Measurements from ENCODE around the gene RFX7.

RFX7 gene

GRCh38 chr15:56244038-56244810 is 545 bp upstream of the RFX7 start:
- DNase-seq (ENCODE audit: low read depth in 2 of 2): peak; percentile 46 to 53

- DNase-seq (ENCODE audit: low read depth in 2 of 2): no peak
Observed at GRCh38 chr15:56242576-56243162, 1.0 kb downstream of the RFX7 start.

DNA sequence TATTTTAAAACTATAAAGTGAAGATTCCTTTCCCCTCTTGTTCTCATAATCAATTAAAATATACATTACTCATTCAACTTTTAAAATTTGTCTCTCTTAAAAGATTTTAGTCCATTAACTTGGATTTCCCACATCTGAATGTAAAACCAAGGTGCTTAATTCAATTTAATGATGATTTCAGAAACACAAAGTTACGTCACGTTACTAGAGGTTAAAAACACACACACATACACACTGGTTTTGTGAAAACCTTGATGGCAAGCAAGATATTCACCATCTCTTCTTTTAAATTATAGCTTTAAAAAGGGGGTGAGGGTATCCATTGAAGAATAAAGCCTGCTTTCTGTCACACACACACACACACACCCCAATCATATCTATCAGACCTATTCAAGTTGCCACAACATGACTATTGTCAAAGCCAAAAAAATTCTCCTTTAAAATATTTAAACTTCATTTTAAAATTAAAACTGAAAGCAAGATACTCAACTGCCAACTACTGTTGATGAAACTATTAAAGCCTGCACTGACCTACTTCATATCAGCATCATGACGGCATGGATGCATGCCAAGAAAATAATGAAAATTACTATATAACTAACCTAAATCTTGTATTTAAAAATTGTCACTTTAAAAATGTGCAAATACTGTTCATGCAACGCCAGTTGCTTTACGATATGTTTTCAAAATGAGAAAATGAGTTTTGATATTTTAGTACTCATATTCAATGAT is 2.1 kb downstream of the RFX7 start:
- no peak for DNase-seq (ENCODE audit: low read depth in 2 of 2)

DNA sequence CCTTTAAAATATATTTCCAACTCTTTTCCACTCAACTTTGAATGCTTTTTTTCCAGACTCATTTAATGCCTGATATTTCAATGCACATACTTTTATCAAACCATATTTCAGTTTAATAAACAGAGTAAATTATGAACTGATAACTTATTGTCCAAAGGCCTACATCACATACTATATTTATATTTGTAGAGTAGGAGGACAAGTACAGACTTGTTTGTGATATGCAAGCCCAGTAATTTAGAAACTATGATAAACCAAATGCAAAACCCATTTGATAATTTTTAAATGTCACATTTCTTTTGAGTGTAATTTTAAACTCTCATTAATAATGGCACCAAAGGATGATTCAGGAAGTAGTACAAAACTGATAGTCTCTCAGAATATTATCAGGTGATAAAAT is 3.3 kb downstream of the RFX7 start:
- DNase-seq (ENCODE audit: low read depth in 2 of 2): no peak

DNA sequence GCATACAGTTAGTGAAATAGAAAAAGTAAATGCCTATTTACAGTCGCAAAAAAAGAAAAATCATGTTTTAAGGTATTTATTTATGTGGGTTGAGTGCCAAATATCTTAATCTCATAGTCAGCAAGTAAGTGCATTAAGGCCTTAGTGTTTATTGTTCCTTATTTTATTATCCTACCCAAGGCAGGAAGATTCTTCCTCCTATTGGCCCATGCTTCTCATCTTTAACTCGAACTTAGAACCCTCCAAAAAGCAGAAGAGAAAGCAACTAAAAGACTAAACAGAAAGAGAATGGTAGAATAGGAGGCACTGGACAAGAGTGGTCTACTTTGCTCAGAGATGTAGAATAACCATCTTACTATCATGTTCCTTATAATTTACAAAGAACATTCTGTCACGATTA is 7.5 kb downstream of the RFX7 start:
- DNase-seq (ENCODE audit: low read depth in 2 of 2): no peak

GRCh38 chr15:56234804-56235203 is 8.9 kb downstream of the RFX7 start:
- DNase-seq (ENCODE audit: low read depth in 2 of 2): no peak

- no peak for DNase-seq (ENCODE audit: low read depth in 2 of 2)
Observed at GRCh38 chr15:56233549-56233948, 10.1 kb downstream of the RFX7 start.

DNA sequence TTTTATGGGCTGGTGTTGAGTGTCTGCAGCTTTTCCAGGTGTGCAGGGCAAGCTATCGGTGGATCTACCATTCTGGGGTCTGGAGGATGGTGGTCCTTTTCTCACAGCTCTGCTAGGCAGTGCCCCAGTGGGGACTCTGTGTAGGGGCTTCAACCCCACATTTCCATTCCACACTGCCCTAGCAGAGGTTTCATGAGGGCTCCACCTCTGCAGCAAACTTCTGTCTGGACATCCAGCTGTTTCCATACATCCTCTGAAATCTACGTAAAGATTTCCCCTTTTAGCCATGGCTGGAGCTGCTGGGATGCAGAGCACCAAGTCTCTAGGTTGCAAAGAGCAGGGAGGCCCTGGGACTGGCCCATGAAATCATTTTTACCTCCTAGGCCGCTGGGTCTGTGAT is 11.6 kb downstream of the RFX7 start:
- no peak for DNase-seq (ENCODE audit: low read depth in 2 of 2)

GRCh38 chr15:56228854-56229253 is 14.8 kb downstream of the RFX7 start:
- DNase-seq (ENCODE audit: low read depth in 2 of 2): no peak

DNA sequence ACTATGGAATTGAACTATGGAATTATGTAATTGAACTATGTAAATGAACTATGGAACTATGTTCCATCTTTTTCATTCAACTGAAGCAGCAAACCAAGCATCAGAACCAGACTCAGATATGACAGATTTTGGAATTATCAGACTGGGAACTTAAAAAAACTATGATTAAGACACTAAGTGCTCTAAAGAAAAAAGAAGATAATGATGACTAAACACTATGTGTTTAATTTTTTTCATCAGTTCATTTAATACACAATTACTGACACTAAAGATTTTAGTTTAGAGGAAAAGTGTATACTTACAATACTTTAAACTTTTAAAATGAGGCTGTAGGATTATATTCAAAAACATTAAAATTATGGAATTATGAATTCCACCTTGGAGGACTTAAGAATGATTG is 15.3 kb downstream of the RFX7 start:
- DNase-seq (ENCODE audit: low read depth in 2 of 2): no peak

- no peak for DNase-seq (ENCODE audit: low read depth in 2 of 2)
Observed at GRCh38 chr15:56227780-56228179, 15.9 kb downstream of the RFX7 start.

GRCh38 chr15:56227306-56227705 is 16.4 kb downstream of the RFX7 start:
- DNase-seq (ENCODE audit: low read depth in 2 of 2): no peak

GRCh38 chr15:56225520-56225919 is 18.2 kb downstream of the RFX7 start:
- no peak for DNase-seq (ENCODE audit: low read depth in 2 of 2)

- DNase-seq (ENCODE audit: low read depth in 2 of 2): no peak
Observed at GRCh38 chr15:56222302-56222701, 21.4 kb downstream of the RFX7 start.

GRCh38 chr15:56217341-56217740 is 26.3 kb downstream of the RFX7 start:
- DNase-seq (ENCODE audit: low read depth in 2 of 2): no peak

DNA sequence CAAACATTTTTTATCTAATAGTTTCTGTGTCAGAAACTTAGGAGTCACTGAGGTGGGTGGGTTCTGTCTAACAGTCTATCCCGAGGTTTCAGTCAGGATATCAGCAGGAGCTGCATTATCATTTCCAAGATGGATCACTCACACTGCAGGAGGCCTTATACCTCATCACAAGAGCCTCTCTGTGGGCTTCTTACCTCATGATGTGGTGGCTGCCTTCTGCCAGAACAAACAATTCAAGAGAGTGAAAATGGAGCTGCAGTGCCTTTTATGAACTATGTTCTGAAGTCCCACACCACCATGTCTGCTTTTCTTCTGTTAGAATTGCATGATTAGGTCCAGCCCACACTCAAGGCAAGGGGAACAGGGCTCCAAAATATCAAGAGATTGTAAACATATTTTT is 27.9 kb downstream of the RFX7 start:
- DNase-seq (ENCODE audit: low read depth in 2 of 2): peak; percentile 36 to 54

DNA sequence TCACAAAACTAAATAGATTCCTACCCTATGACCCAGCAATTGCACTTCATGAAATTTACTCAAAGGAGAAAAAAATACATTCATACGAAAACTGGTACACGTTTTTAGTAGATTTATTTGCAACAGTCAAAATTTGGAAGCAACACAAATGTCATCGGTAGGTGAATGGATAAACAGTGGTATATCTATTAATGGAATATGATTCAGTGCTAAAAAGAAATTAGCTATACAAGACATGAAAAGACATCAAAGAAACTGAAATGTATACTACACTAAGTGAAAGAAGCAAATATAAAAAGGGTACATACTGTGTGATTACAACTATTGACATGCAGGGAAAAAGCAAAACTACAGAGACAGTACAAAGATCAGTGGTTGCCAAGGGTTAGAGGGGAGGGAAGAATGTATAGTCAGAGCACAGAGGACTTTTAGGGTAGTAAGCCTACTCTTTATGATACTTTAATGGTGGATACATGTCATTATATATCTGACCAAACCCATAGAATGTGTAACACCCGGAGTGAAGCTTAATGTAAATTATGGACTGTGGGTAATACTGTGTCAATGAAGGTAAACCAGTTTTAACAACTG is 31.6 kb downstream of the RFX7 start:
- DNase-seq (ENCODE audit: low read depth in 2 of 2): no peak

- DNase-seq (ENCODE audit: low read depth in 2 of 2): no peak
Observed at GRCh38 chr15:56211064-56211463, 32.6 kb downstream of the RFX7 start.

DNA sequence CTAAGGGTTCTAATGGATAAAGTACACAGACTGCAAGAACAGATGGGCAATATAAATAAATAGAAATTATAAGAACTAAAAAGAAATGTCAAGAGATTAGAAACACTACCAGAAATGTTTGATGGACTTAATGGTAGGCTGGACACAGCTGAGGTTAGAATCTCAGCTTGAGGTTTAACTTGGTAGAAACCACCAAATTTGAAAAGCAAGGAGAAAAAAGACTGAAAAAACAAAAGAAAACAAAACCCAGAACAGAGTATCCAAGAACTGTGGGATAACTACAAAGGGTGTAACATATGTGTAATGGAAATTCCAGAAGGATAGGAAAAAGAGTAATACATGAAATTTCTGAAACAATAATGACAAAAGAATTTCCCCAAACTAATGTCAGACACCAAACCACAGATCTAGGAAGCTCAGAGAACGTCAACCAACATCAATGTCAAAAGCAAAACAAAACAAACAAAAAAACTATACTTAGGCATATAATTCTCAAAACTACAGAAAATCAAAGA is 35.0 kb downstream of the RFX7 start:
- DNase-seq (ENCODE audit: low read depth in 2 of 2): no peak

DNA sequence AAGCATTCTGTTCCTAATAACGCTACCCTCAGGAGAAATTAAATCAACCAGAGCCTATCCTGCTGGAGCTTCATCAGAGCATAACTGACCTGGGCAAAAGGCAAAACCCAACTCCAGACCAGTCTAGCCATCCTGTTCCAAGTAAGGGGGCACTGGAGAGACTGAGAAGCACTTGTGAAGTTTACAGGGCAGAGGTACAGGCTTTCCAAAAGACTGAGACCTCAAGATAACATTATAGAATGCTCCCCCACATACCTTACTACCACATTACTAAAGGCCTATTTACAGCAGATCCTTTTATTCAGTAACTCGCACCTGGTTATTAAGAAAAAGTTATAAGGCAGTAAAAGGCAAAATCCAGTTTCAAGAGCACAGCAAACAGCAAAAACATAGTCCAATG is 35.5 kb downstream of the RFX7 start:
- DNase-seq (ENCODE audit: low read depth in 2 of 2): no peak

DNA sequence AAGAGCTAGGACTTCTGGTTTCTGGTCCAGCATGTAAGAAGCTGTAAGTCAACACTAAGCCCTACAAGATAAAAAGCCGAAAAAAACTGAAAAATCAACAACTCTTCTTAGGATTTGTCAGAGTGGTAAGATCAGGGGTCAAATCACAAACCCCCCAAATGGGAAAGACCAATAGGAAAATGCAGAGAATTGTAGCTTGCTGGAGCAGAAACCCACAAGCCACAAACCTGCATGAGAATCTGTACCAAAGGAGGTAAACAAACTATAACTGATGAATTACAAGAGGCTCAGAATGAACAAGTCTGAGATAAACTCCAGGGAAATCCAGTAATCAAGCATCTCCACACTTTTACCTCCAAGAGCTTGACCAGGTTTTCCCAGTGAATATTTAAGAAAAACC is 36.0 kb downstream of the RFX7 start:
- DNase-seq (ENCODE audit: low read depth in 2 of 2): no peak

DNA sequence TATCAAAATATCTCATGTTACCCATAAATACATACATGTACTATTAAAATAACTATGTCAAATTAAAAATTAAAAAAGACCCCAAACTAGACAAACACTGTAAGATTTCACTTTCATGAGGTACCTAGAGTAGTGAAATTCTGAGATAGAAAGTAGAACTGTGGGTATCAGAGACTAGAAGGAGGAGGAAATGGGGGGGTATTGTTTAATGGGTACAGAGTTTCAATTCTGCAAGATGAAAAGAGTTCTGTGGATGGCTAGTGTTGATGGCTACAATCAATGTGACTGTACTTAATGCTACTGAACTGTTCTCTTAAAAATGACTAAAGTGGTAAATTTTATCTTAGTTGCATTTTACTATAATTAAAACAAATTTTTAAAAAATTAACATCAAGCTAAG is 36.6 kb downstream of the RFX7 start:
- no peak for DNase-seq (ENCODE audit: low read depth in 2 of 2)

Measured in fibroblast of skin of left biceps (primary cell).